GM11168 (cell line): ENCODE measurements around the gene INTS14.

Experiments
- in situ Hi-C: fragments of 300-500 bp; cut with MboI; formaldehyde crosslinking; loops from one replicate; pipeline ENCODE4 v1.12.0; 2022; ENCODE audit warnings: low sequenced_read_pairs; ENCODE audit not compliant: unreplicated experiment

INTS14 gene

GRCh38 chr15:65610871-65611718 lies at the start of gene INTS14:
INTS14 (minus strand) TSS chr15:65611131; CDS start chr15:65607380, 3,751 bp downstream.
- in situ Hi-C loops, result no loop called here

GRCh38 chr15:65659502-65660052 lies 48.6 kb upstream of the INTS14 start:
- in situ Hi-C loops, result no loop called here

- in situ Hi-C loops, result no loop called here
These were observed 44.5 kb upstream of the INTS14 start for GRCh38 chr15:65655457-65655856.

- in situ Hi-C loops, result no loop called here
These were observed 44.1 kb upstream of the INTS14 start for GRCh38 chr15:65655026-65655425.

GRCh38 chr15:65653801-65654521 lies 43.0 kb upstream of the INTS14 start:
- in situ Hi-C loops, result no loop called here

GRCh38 chr15:65653341-65653740 lies 42.4 kb upstream of the INTS14 start:
- in situ Hi-C loops, result no loop called here

GRCh38 chr15:65651831-65652749 lies 41.2 kb upstream of the INTS14 start:
- in situ Hi-C loops, result no loop called here

- in situ Hi-C loops, result no loop called here
These were observed 40.1 kb upstream of the INTS14 start for GRCh38 chr15:65651042-65651322.

GRCh38 chr15:65650312-65651041 lies 39.5 kb upstream of the INTS14 start:
- in situ Hi-C loops, result no loop called here

GRCh38 chr15:65646486-65646885 lies 35.6 kb upstream of the INTS14 start:
- in situ Hi-C loops, result no loop called here

- in situ Hi-C loops, result no loop called here
These were observed 34.5 kb upstream of the INTS14 start for GRCh38 chr15:65645392-65645791.

GRCh38 chr15:65644282-65644681 lies 33.4 kb upstream of the INTS14 start:
- in situ Hi-C loops, result loop anchor here (5.0 kb wide), 1 partner anchor 208 kb away; no protein-coding TSS in a partner anchor

GRCh38 chr15:65642594-65642993 lies 31.7 kb upstream of the INTS14 start:
- in situ Hi-C loops, result loop anchor here (5.0 kb wide), 1 partner anchor 210 kb away; no protein-coding TSS in a partner anchor

GRCh38 chr15:65641768-65642475 lies 31.0 kb upstream of the INTS14 start:
- in situ Hi-C loops, result loop anchor here (5.0 kb wide), 1 partner anchor 210 kb away; no protein-coding TSS in a partner anchor

GRCh38 chr15:65639509-65639908 lies 28.6 kb upstream of the INTS14 start:
- in situ Hi-C loops, result no loop called here

- in situ Hi-C loops, result no loop called here
These were observed 27.8 kb upstream of the INTS14 start for GRCh38 chr15:65638681-65639089.

GRCh38 chr15:65638109-65638508 lies 27.2 kb upstream of the INTS14 start:
- in situ Hi-C loops, result no loop called here

GRCh38 chr15:65634356-65634755 lies 23.4 kb upstream of the INTS14 start:
- in situ Hi-C loops, result no loop called here

GRCh38 chr15:65633752-65634151 lies 22.8 kb upstream of the INTS14 start:
- in situ Hi-C loops, result no loop called here
